Ascending aorta (tissue), 2 donors: ENCODE data around the gene PTOV1. TPM values are rescaled to one million over a fixed set of nuclear protein-coding genes. Genes with fewer than 3 reads are reported as not detected.

Experiments used
- DNase-seq, 2 donors: peaks; one replicate each; pipeline ENCODE4 v3.0.0-alpha.2; 2019; ENCODE audit warnings: low spot score in 2 of 2
- H3K27ac ChIP-seq, 2 donors: fragments of 200-600 bp; sonication (generic); one replicate each; pipeline ENCODE4 v1.5.1; 2016 to 2017; ENCODE audit warnings: mild to moderate bottlenecking in 1 of 2
- H3K27me3 ChIP-seq: fragments of 200-600 bp; sonication (generic); one replicate; pipeline ENCODE4 v1.5.1; 2017
- H3K36me3 ChIP-seq, 2 donors: fragments of 200-600 bp; sonication (generic); one replicate each; pipeline ENCODE4 v1.5.1; 2016
- H3K4me1 ChIP-seq, 2 donors: fragments of 200-600 bp; sonication (generic); one replicate each; pipeline ENCODE4 v1.5.1; 2016 to 2017; ENCODE audit warnings: mild to moderate bottlenecking in 1 of 2
- H3K4me3 ChIP-seq, 2 donors: fragments of 200-600 bp; sonication (generic); one replicate each; pipeline ENCODE4 v1.5.1; 2016 to 2017; ENCODE audit warnings: mild to moderate bottlenecking in 1 of 2
- H3K9me3 ChIP-seq, 2 donors: fragments of 200-600 bp; sonication (generic); one replicate each; pipeline ENCODE4 v1.5.1; 2016
- intact Hi-C: fragments of 100-400 bp; cut with DNase I; formaldehyde crosslinking; loops from one replicate; pipeline ENCODE4 v1.15.1; 2023
- total RNA-seq: library from RNA; depleted of rRNA; stranded (reverse); fragments of >200 nt; gene quantifications from one replicate; pipeline ENCODE4 v1.1.0, GENCODE V29; 2016
- TF ChIP-seq, protein P1 (sequence below), 3 experiments: fragments of 200-600 bp in 2 of 3; fragments of 450-650 bp in 1 of 3; sonication (generic) in 2 of 3; IDR thresholded peaks; one replicate each; pipeline ENCODE4 v1.5.1; 2016 to 2019; ENCODE audit warnings: antibody characterized with exemption in 3 of 3, mild to moderate bottlenecking in 1 of 3, moderate library complexity in 1 of 3

PTOV1 gene
- total RNA-seq, 1 donor from 2014 or later: 163 TPM

DNA sequence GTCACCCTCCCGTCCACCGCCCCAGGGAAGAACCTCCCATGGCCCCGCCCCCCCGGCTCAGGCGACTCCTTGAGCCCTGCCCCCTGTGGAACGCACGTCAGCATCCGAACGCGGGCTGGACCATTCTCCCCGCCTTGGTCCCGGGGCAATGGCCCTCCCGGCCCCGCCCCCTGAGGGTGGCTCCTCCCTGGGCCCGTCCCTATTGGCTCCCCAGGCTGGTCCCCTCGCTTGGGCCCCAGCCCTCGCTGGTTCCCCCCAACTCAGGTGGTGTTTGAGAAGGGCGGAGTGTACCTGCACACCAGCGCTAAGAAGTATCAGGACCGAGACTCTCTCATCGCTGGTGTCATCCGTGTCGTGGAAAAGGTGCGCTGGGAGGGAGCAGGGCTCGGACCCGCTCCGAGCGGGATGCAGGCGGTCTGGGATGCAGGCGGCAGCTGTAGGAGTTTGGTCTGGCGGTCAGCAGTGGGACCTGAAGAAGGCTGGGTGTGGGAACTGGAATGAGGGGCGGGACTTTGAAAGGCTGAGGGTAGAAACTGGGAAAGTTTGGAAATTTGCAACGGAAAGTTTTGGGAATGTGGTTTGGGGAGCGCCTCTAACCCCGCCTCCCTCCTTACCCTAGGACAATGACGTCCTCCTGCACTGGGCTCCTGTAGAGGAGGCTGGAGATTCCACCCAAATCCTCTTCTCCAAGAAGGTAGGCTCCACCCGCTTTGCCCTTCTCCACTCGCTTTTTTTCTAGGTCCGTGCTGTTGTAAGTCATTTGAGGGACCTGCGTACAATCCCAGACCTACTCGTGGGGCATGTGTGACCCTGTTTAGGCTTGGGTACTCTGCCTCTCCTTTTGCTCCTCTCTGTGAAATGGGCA, 27.2 kb downstream of the PTOV1 start:
- intact Hi-C loops: loop anchor here (1.0 to 2.0 kb wide), 4 partner anchors 51 to 499 kb away; partner anchors contain the start of genes ATF5, FUZ, NR1H2 and NUP62
- H3K4me3 ChIP-seq: peak overlapping the region; percentile 80 to 85
- H3K9me3 ChIP-seq: no peaks in the 10 kb centered on the region
- peaks cover 11 to 23% of the 10 kb centered on the region in 2 donors for H3K4me1 ChIP-seq
- no peaks in the 10 kb centered on the region for H3K27me3 ChIP-seq
- TF ChIP-seq, protein P1, sequence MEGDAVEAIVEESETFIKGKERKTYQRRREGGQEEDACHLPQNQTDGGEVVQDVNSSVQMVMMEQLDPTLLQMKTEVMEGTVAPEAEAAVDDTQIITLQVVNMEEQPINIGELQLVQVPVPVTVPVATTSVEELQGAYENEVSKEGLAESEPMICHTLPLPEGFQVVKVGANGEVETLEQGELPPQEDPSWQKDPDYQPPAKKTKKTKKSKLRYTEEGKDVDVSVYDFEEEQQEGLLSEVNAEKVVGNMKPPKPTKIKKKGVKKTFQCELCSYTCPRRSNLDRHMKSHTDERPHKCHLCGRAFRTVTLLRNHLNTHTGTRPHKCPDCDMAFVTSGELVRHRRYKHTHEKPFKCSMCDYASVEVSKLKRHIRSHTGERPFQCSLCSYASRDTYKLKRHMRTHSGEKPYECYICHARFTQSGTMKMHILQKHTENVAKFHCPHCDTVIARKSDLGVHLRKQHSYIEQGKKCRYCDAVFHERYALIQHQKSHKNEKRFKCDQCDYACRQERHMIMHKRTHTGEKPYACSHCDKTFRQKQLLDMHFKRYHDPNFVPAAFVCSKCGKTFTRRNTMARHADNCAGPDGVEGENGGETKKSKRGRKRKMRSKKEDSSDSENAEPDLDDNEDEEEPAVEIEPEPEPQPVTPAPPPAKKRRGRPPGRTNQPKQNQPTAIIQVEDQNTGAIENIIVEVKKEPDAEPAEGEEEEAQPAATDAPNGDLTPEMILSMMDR (IDR thresholded peaks at IDR 0.05): no peak
- peak overlapping the region; percentile 99 for H3K27ac ChIP-seq
- peak; percentile 94 to 99 for DNase-seq
- peaks cover 40 to 41% of the 10 kb centered on the region in 2 donors for H3K36me3 ChIP-seq

DNA sequence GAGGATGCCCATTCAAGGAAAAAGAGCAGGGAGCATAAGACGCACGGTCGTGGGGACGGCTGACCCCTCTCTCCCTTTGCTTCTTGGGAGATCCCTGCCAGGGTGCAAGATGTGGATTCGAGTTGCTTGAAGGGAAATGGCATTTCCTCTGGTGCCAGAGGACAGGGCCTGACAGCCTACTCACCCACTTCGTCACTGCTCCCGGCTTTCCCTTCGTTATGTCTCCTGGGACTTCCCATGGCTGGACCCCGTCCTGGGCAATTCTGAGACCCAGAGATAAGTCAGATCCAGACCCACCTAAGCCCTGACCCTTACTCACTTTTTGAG, 27.7 kb downstream of the PTOV1 start:
- Histone ChIP-seq H3K9me3 (no peaks in the 10 kb centered on the region), H3K36me3 (peaks cover 46 to 47% of the 10 kb centered on the region in 2 donors), H3K4me3 (peak overlapping the region; percentile 80 to 85), H3K4me1 (peaks cover 11 to 23% of the 10 kb centered on the region in 2 donors), H3K27me3 (no peaks in the 10 kb centered on the region), H3K27ac (peak overlapping the region in 1 of 2 donors; percentile 99)
- no peak for DNase-seq
- intact Hi-C loops: no loop called here
- TF ChIP-seq, protein P1 (IDR thresholded peaks at IDR 0.05): no peak

DNA sequence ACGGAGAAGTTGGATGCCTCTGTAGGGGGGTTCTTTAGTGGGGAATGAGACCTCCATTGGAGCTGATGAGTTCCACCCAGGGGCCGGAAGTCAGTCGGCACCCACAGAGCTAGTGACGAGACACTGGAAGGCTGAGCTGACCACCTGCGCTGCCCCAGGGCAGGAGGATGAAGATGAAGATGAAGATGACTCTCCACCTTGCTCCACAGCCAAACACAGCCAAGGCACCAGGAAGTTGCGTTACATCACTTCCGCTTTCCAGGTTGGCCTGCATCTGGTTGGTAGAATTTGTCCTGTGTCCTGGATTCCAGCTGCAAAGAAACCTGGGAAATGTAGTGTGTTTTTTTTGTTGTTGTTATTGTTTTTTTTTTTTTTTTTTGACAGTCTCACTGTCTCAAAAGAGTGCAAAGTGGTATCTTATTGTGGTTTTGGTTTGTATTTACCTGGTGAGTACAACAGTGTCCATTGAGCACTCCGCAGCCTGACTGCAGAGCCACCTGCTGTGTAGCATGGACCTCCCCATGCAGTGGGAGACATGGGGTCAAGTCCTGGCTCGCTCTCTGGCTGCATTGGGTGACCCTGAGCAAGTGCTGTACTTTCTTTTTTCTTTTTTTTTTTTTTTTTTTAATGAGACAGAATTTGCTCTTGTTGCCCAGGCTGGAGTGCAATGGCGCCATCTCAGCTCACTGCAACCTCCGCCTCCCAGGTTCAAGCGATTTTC, 28.4 kb downstream of the PTOV1 start:
- Histone ChIP-seq H3K4me3 (no peak overlapping the region), H3K9me3 (no peaks in the 10 kb centered on the region), H3K4me1 (peaks cover 11 to 23% of the 10 kb centered on the region in 2 donors), H3K36me3 (peaks cover 53 to 54% of the 10 kb centered on the region in 2 donors), H3K27ac (no peak overlapping the region), H3K27me3 (no peaks in the 10 kb centered on the region)
- DNase-seq: no peak
- intact Hi-C loops: no loop called here
- TF ChIP-seq, protein P1 (IDR thresholded peaks at IDR 0.05): no peak

DNA sequence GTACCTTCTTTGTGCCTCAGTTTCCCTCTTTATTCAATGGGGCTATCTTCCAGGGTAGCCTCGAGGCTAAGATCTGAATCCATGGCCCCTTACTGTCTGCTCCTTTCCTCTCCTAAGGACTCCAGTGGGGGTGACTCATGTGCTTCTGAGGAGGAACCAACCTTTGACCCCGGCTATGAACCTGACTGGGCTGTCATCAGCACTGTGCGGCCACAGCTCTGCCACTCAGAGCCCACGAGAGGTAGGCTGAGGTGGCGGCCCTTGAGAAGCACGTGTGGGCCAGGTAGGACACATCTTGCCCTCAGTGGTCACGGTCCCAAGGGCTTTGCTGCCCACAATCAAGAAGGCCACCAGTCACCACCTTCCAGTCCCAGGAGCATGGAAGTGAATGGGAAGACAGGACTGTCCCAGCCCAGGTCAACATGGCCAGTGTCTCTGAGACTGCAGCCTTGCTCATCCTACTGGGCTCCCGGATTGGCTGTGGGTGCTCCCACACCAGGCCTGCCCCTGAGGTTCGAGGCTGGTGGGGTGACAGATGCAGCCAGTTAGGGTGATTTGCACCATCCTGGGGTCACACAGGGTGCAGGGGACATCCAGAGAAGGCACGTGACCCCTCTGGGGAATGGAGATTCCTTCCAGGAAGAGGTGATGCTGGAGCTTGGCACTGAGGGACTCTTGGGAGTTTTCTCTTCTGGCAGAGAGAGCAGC, 29.4 kb downstream of the PTOV1 start:
- intact Hi-C loops: no loop called here

DNA sequence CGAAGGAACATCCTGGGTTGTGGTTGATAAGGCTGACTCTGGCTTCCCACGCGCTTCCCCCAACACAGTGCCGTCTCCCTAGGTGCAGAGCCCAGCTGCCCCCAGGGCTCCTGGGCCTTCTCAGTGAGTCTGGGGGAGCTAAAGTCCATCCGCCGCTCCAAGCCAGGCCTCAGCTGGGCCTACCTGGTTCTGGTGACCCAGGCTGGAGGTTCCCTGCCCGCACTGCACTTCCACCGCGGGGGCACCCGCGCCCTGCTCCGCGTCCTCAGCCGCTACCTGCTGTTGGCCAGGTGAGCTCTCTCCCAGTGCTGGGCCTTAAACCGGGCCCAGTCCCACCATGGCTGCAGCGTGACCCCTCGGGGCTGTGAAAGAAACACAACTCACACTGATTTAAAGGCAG, 30.2 kb downstream of the PTOV1 start:
- DNase-seq: no peak
- peaks cover 67 to 68% of the 10 kb centered on the region in 2 donors for H3K36me3 ChIP-seq
- TF ChIP-seq, protein P1 (IDR thresholded peaks at IDR 0.05): no peak
- H3K4me1 ChIP-seq: peaks cover 7 to 13% of the 10 kb centered on the region in 2 donors
- no peaks in the 10 kb centered on the region for H3K27me3 ChIP-seq
- H3K27ac ChIP-seq: no peak overlapping the region
- H3K9me3 ChIP-seq: no peaks in the 10 kb centered on the region
- H3K4me3 ChIP-seq: no peak overlapping the region
- intact Hi-C loops: no loop called here

More for the DNA sequence above, 29.4 kb downstream of the PTOV1 start:
- peaks cover 11 to 17% of the 10 kb centered on the region in 2 donors for H3K4me1 ChIP-seq
- H3K4me3 ChIP-seq: no peak overlapping the region
- peaks cover 62 to 63% of the 10 kb centered on the region in 2 donors for H3K36me3 ChIP-seq
- H3K27me3 ChIP-seq: no peaks in the 10 kb centered on the region
- no peak for DNase-seq
- H3K27ac ChIP-seq: no peak overlapping the region
- TF ChIP-seq, protein P1 (IDR thresholded peaks at IDR 0.05): no peak
- H3K9me3 ChIP-seq: no peaks in the 10 kb centered on the region
